ENCODE data around the gene DNAJB6.

Gene DNAJB6

DNA sequence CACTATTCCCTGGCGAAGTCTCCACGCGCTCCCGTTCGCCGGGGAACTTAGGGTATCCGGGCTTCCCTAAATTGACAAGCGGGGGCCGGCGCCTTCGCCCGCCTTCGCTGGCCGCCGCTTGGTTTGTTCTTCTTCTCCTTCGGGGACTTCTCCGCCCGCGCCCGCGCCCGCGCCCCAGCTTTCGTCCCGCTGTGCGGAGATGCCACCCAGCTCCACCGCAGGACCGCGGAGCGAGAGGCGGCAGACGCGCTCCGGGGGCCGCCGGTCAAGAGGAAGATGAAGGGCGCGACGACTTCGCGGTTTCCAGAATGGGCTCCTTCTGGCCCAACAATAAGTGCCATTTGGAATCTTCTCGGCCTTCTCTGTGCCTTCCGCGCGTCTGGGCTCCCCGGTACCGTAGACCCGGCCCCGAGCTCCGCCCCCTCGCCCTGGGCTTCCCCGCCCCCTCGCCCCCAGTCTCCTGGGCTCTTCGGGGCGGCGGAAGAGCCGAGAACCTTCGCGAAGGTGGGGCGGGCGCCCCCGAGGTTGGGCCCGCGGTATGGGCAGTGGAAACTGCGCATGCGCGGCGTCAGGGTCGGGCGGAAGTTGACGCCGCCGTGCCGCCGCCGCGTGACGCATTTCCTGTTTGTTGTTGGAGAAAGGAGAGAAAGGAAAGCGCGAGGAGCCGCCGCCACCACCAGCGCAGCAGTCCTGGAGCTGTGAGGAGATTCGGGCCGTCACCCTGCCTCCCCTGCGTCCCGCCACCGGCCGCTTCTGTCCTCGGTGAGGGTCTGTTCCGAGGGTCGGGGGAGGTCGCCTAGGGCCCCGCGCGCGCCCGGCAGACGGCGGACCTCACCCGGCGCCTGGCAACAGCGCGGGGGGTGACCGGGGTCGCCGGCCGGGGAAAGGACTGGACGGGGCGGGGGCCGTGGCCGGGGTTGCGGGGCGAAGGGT is at the start of gene DNAJB6:
DNAJB6 (plus strand) TSS at position 622 of the 933 bp plus-strand sequence. CDS start 21,569 bp downstream, outside the sequence.
- peak; percentile 95 for DNase-seq

DNA sequence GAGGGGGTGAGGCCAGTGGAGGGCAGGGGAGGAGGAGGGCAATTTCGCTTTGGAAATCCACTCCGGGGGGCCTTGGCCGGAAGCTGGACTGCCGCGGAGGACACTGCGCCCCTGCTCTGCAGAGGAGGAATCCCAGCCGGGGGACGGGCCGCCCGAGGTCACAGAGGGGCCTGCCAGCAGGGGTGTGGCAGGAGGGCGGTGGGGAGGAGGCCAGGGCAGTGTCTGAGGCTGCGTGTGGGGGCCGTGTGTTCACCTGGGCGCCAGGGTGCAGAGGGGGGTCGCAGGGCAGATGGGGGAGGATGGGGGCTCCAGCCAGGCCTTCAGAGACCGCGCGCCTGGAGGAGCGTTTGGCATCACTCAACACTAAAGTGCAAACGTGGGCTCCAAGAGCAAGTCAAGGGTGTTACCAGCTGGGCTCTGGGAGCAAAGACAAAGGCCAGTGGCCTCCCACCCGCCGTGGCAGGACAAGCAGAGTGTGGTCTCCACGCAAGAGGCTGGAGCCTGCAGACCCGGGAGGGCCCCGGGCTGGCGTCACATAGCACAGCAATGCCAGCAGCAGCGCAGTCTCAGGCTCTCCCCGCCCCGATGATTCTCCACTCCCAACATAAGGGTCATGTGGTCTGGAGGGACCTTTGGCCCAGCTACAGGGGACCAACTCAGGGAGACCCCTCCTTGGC is 45.3 kb upstream of the DNAJB6 start:
- no peak for DNase-seq

DNA sequence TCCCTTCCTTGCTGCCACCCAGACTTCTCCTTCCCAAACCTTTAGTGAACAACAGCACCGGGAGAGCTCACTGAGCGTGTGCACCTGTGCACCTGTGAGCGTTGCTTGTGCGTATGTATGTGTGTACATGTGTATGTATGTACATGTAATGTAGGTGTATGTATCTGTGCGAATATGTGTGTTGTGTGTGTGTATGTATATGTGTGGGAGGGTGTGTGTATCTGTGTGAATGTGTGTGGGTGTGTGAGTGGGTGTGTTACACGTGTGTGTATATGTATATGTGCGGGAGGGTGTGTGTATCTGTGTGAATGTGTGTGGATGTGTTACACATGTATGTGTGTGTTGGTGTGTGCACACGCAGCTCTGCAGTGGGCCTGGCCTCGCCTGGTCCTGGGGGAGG is 44.5 kb upstream of the DNAJB6 start:
- no peak for DNase-seq

DNA sequence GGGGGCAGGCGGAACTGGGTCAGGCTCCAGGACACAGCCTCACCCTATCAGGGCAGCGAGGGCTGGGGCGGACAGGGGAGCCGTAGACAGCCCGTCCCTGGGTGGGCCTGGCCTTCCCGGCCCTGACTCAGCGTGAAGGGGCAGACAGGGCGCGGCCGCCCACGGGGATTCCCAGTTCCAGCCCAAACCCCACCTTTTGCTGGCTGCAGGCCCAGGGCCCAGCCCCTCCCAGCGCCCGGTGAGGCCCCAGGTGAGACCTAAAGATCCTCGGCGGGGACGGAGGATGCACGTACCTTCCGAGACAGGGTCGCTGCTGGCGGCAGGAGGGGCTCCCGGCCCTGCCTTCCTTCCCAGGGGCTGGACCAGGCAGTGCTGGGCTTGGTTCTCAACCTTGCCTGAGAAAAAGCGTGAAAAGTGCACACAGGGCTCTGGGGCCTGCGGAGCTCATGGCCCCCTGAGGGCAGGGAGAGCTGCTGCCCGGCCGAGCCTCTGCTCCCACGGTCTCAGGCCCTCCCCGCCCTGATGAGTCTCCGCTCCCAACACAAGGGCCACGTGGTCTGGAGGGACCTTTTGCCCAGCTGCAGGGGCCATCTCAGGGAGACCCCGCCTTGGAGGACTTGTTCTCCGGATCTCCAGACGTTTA is 43.9 kb upstream of the DNAJB6 start:
- DNase-seq = no peak

DNA sequence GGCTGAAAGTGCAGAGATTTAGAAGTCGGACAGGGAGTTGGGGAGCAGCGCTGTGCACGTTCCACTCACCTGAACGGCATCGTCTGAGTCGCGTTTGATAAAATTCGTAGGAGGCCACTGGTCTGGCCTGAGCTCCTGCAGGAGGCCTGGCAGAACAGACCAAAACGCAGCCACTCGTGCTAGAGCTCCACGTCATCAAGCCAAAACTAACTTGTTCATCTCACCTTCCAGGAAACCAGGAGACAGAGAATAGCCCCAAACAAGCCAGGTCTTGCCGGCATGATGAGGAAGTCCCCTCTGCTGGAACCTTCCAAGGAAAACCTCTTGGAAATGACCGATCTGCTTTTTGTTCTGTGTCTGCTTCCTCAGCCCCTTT is 43.4 kb upstream of the DNAJB6 start:
- no peak for DNase-seq

DNA sequence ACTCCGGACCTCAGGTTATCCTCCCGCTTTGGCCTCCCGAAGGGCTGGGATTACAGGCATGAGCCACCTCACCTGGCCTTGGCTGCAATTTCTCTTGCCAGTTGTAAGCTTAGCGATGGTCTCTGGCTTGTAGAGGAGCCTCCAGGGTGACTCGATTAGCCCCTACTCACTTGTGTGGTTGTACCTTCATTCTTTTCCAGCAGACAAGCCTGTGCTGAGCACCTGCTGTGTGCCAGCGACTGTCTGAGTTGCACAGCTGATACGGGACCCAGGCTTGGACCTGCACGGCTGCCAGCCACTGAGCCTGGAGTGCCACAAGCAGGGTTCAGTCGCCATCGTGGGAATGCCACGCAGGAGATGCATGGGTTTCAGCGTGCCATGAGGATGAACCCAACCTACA is 42.0 kb upstream of the DNAJB6 start:
- no peak for DNase-seq

DNA sequence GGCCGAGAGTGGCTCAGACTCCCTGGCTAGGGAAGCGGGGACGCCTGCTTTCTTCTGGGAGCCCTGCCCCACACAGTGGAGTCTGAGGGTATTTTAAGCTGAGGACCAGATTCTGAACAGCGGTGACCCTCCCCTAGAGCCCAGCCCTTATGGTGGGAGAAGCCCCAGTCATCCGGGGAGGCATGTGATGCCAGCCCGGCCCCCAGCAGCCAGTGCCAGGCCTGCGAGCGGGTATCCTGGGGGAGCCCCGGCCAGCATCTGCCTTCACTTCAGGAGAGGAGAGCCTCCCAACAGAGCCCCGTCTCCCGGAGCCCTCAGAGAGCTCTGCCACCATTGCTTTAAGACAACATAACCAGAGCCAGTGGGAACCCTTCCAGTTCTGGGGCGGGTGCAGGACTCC is 41.5 kb upstream of the DNAJB6 start:
- no peak for DNase-seq

DNA sequence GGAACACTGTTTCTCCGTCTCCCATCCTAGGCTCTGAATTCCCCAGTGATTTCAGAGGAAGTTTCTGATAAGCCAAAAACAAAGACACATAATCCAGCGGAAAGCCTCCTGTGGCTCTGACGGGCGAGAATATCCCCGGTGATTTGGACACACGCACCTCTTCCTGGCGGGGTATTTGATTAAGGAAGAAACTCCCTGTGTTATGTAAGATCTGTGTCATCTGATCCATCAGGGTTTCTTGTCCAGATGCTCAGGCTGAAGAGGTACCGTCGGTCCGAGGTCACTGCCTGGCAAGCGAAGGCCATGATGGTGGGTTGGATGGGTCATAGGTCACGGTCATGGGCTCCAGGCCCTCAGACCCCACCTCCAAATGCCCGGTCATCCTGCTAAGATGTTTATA is 39.6 kb upstream of the DNAJB6 start:
- DNase-seq = no peak

DNA sequence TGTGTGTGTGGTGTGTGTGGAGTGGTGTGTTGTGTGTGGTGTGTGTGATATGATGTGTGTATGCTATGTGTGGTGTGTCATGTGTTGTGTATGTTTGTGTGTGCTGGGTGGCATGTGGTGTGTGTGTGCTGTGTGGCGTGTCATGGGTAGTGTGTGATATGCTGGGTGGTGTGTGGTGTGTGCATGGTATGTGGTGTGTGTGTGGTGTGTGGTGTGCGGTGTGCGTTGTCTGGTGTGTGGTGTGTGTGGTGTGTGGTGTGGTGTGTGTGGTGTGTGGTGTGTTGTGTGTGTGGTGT is 37.5 kb upstream of the DNAJB6 start:
- DNase-seq = no peak

DNA sequence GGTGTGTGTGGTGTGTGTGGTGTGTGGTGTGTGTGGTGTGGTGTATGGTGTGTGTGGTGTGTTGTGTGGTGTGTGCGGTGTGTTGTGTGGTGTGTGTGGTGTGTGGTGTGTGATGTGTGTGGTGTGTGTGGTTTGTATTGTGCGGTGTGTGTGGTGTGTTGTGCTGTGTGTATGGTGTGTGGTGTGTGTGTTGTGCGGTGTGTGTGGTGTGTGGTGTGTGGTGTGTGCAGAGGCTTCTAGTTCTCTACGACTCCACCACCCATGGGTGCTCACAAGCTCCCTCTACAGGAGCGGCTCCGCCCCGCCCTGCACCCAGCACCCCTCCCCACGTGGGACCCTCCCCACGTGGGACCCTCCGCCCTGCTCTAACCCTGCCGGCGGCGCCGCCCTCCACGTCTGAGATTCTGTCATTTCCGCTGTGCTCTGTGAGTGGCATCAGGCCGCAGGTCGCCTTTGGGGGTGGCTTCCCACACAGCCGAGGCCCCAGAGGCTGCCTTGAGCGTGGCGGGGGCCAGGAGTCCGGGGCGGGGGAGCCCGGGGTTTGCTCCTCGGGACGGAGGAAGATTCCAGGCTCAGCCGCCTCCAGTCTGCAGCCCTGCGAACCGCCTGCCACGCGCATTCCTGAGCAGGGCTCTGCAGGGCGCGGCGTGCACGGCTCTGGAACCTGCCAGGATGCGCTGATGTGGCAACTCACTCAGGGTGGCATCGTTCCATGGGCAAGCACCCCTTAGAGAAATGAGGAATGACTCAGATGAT is 37.0 kb upstream of the DNAJB6 start:
- DNase-seq = peak; percentile 49

DNA sequence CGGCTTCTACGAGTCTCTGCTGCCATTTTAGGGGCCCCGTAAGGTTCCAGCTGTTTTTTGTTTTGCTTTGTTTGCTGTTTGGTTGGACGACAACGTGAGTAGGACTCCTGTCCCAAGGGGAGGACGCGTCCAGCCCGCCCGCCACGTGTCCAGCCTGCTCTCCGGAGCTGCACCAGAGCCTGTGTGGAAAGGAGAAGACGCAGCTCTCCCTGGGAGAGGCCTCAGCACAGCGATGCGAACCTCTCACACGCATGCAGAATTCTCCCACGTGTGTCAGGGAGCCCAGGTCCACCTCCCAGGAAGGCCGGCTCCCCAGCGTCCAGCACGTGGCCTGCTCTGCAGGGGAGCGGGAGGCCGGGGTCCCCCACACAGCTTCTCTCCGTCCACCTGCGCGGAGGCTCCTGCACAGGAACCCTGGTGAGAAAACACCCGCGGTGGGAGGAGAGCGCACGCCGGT is 36.4 kb upstream of the DNAJB6 start:
- no peak for DNase-seq

DNA sequence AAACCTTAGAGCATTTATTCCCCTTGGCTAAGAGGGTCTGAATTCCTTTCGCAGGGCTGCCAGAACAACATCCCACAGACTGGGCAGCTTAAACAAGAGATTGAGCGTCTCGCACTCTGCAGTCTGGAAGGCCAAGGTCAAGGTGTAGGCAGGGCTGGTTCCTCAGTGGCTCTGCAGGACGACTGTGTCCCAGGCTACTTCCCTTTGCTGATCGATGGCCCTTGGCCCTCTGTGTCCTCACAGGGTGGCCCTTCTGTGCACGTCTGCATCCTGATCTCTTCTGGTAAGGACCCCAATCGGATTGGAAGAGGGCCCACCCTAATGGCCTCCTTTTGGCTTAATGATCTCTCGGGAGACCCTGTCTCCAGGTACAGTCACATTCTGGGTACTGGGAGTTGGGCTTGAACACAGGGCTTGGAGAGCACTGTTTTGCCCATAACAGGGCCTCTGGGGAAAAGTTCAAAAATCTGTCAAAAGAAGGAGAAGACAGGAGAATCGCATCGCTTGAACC is 35.1 kb upstream of the DNAJB6 start:
- DNase-seq = no peak

DNA sequence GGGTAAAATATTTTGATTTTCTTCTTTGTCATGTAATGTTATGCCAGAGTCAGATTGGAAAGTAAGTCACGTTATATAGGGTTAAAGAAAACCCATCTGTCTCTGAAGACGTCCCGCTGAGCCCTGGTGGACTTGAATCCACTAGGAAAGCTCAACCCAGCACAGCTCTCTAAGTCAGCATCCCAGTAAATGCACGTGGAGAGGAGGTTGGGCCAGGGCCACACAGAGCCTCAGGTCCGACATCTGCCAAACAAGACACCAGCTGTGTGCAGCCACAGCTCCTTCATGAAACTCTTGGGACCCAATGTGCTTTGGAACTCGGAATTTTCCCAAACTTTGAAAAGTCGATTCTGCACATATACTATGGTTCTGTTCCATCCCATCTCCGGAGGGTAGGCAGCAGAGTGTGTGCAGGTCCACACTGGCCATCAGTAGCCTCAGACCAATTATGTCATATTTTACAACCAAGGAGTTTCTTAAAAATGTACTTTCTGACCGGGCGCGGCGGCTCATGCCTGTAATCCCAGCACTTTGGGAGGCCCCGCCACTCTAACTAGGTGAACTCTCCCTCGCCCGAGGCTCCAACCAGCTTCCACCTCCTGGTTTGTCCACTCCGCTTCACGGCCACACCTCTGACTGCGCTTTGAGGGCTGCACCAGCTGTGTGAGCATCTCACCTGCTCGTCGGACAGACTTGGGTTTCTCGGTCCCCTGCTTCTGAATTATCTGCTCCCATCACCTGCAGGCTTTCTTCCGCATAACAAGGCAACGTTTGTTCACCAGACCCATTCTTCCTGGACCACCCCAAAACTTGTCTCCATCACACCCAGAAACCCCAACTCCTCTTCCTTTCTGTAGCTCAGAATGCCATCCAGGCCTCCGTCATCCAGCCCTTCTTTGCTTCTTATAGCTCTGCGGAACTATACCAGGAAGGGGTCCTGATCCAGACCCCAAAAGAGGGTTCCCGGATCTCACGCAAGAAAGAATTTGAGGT is 29.7 kb upstream of the DNAJB6 start:
- DNase-seq = no peak

DNA sequence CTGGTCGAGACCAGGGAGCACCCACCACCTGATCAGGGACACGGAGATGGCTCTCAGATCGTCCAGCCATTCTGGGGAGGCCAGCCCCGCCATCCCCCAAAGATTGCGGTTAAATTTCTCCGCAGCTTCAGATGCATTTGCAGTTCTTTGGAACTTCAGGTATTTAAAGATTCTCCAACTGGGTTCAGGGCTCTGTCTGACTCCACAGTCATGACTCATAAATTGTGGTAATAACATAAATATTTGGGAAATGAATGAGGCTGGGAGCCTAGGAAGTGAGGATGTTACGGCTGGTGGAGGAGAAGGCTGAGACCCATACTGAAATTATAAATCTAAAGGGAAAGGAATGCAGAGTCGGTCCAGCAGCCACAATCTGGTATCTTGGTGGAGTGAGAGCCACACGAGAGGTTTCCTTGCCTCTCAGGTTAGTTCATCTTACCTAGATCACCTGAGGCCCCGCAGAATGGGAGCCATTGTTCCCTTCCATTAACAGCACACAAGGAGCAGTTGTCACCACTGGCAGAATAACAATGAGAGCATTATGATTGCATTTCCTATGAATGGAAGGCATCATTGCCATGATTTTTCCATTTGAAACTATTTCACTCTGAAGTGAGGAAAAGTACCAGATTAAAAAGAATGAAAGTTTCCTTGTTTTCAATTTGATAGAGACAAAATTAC is 26.7 kb upstream of the DNAJB6 start:
- DNase-seq = no peak

DNA sequence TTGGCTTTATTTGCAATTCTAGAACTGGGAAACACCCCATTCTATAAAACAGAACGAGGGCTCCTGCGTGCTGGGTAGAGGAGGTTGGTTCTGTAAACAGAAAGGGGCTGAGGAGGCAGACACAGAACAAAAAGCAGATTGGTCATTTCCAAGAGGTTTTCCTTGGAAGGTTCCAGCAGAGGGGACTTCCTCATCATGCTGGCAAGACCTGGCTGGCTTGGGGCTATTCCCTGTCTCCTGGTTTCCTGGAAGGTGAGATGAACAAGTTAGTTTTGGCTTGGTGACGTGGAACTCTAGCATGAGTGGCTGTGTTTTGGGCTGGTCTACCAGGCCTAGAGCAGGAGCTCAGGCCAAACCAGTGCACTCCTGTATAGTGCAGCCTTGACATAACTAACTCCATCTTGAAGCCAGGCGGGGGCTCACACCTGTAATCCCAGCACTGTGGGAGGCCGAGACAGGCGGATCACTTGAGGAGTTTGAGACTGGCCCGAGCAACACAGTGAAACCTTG is 26.1 kb upstream of the DNAJB6 start:
- DNase-seq = no peak

DNA sequence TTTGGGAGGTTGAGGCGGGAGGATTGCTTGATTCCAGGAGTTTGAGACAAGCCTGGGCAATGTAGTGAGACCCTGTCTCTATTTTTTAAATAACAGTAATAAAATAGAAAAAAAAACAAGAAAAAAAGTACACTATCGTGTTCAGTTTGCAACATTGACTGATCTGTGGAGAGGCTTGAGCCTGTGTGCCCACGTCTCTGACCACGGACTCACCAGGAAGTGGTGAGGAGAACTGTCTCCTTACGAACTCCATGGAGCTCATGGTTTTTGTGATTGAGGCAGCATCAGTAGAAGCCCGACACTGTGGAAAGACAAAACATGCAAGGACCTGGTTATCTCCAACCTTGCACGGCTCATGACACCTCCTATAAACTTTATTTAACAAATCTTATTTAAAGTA is 23.9 kb upstream of the DNAJB6 start:
- no peak for DNase-seq

DNA sequence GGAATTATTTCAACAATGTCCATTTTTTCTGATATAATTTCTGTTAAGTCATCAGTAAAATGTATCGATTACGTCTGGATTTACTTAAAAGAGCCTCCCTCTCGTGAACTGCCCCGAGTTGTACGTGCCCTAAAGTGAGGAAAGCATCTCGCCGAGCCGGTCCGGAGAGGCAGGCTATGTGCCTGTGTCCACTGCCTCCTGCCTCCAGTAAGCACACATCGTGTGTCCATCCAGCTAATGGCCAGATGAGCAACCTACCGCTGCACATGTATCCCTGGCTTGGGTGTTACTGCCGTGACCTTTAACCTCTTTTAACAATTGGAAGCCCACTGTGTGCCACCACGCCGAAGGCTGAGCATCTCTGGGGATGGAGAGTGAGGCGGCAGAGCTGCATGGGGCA is 23.2 kb upstream of the DNAJB6 start:
- DNase-seq = no peak

DNA sequence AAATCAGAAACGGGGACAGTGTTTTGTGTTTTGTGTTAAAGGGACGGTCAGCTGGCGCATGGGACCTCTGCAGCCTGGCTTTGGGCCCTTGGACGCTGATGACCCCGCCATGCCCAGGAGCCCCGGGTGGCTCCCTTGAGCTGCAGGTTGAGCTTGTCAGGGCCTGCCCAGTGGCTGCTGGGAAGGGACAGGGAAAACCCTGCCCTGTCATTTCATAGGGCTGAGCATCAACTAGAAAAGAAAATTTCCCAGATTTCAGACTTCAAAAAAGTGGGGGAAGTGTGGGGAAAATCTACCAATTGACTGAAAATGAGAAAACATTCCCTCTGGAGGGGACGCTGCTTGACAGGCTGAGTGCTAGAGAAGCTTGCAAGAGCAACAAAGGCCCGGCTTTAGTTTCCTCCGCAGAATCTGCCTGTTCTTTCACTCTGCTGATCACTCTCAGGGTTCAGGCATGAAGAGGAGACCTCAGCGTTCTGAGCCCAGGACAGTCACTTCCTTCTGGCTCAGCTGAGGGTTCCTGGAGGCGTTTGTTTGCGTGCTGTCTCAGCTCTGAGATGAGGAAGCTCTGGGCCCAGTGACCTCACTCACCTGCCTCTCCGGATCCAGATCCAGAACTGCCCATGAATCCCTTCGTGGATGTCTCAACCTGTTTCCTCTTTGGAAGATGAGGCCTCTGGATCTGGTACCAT is 18.6 kb upstream of the DNAJB6 start:
- DNase-seq = no peak

DNA sequence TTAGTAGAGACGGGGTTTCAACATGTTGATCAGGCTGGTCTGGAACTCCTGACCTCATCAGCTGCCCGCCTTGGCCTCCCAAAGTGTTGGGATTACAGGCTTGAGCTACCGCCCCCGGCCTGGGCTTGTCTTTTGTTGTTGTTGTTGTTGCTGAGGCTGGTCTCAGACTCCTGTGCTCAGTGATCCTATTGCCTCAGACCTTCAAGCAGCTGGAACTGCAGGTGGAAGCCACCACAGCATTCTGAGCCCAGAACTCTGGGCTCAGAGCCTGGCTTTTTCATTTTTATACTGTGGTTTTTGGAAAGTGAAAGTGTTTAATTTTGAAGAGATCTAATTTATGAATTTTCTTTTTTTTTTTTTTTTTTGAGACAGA is 16.2 kb upstream of the DNAJB6 start:
- DNase-seq = no peak

DNA sequence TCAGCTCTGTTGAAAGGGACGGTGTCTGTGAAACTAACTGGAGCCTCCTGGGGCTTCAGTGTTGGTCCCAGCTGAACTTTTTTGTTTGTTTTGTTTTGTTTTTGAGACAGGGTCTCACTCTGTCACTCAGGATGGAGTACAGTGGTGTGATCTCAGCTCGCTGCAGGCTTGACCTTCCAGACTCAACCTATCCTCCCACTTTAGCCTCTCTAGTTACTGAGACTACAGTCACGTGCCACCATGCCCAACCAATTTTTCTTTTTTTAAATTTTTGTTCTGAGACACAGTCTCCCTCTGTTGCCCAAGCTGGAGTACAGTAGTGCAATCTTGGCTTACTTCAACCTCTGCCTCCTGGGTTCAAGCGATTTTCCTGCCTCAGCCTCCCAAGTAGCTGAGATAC is 13.4 kb upstream of the DNAJB6 start:
- no peak for DNase-seq

Data from activated CD4-positive, alpha-beta T cell treated with anti-CD3 and anti-CD28 coated beads, Interleukin-2, amount 50 U/mL, for 1 hour (primary cell).